GM21360 (cell line): Measurements from ENCODE around the gene TAMALIN.

ENCODE experiments used
- ATAC-seq: cut with Tn5 transposase; IDR thresholded peaks from one replicate; pipeline ENCODE4 v1.9.1; 2021; ENCODE audit warnings: mild to moderate bottlenecking, moderate library complexity; ENCODE audit not compliant: unreplicated experiment

Gene TAMALIN

DNA sequence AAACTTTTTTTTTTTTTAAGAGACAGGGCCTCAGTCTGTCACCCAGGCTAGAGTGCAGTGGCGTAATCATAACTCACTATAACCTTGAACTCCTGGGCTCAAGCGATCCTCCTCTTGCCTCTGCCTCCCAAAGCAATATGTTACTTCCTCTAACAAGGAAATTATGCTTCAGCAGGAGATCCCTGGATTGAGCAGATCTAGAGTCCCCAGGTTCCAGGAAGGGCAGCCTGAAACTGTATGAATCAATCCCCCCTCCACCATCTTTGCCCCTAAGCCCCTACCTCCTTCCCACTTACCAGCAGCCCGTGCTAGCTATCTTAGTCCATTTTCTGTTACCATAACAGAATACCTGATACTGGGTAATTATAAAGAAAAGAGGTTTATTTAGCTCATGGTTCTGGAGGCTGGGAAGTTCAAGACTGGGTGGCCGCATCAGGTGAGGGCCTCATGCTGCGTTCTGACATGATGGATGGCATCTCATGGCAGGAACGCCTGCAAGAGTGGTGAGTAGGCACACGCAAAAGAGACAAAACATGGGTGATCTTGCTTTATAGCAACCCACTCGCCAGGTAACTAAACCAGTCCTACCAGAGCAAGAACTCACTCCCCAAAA lies 5.0 kb downstream of the TAMALIN start:
- no peak for ATAC-seq

DNA sequence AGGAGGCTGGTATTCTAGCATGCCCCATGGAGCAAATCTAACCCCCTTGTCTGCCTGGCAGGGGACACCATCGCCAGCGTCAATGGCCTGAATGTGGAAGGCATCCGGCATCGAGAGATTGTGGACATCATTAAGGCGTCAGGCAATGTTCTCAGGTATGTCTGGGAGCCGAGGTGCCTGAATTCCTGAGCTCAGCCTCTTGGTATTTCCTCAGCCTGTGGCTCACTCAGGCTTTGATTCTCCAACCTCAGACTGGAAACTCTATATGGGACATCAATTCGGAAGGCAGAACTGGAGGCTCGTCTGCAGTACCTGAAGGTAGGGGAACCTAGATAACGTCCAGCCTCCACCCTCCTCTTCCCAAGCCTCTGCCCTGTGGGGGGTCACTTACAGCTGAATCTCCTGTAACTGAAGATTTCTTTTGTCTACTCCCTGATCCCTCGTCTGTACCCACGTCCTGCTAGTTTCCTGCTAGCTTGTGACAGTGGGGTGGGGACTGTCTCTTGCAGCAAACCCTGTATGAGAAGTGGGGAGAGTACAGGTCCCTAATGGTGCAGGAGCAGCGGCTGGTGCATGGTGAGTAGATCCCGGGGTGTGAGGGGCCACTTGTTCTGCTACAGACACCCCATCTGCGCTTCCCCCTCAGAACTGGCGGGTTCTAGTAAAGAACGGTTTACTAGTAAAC lies 7.0 kb downstream of the TAMALIN start:
- ATAC-seq: no peak

DNA sequence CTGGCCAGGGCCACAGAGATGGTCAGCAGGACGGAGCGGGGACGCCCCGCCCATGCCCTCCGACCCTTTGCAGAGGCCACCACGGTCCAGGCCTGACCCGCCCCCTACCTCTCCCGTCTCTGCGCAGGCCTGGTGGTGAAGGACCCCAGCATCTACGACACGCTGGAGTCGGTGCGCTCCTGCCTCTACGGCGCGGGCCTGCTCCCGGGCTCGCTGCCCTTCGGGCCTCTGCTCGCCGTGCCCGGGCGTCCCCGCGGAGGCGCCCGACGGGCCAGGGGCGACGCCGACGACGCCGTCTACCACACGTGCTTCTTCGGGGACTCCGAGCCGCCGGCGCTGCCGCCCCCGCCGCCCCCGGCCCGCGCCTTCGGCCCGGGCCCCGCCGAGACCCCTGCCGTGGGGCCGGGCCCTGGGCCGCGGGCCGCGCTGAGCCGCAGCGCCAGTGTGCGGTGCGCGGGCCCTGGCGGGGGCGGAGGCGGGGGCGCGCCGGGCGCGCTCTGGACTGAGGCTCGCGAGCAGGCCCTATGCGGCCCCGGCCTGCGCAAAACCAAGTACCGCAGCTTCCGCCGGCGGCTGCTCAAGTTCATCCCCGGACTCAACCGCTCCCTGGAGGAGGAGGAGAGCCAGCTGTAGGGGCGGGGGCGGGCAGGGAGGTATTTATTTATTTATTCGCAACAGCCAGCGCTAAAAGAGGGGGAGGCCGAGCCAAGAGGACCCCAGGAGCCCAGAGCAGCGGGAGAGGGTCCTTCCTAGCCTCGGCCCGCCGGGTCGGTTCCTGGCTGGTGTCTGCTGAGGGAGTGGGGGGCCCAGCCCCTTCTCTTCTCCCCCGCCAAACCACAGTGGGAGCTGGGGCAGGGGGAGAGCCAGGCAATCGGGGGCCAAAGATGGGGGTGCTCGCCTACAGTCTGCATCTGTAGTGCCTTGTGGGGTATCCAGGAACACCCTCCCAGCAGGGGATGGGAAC lies 8.1 kb downstream of the TAMALIN start:
- no peak for ATAC-seq

DNA sequence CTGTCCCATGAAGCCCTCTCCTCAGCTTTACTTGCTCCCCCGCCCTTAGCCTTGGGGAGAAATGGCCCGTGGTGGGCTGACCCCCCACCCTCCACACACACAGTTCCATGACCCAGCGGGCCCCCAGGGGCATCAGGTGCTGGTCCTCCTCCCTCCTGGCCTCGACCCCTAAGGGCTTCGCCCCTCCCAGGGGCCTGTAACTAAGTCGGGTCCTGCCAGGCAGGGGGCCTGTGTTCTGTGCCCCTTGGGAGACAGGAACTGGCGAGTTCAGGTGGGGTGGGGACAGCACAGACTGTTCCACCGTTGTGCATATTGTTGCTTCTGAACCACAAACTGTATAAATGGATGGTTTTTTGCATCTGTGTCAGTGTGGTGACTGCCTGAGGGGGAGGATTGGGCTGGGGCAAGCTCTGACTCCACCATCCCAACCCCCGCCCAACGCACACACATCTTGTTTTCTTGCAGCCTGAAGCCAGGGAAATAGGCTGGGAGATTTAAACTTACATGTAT lies 8.8 kb downstream of the TAMALIN start:
- no peak for ATAC-seq

DNA sequence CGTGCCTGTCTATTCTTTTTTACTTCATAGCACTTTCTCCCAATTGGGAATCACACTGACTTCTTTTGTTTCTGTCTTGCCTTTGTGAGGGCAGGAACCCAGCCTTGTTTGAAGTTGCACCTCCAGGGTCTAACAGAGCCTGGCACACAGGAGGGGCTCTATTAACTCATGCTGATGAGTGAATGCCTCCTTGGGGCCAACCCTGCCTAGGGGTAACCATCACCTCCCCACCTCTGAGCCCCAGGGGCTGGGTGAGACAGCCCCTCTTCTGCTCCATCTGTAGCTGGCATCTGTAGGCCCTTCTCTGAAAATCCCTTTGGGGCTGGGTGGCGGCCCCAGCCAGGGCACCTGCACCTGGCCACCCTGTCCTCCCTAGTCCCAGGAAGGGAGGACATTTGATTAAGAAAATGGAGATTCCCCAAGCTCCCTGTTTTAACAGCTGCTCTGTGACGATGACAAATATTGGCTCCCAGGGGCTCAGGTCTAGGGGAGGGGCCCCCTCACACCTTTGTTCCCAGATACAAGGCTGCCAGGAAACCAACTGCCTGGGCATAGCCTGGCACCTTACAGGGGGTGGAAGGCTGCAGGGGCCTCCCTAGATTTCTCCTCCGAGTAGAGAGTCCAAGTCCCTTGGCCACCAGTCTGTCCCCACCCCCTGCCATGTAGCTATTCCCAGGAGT lies 11.8 kb downstream of the TAMALIN start:
- no peak for ATAC-seq

DNA sequence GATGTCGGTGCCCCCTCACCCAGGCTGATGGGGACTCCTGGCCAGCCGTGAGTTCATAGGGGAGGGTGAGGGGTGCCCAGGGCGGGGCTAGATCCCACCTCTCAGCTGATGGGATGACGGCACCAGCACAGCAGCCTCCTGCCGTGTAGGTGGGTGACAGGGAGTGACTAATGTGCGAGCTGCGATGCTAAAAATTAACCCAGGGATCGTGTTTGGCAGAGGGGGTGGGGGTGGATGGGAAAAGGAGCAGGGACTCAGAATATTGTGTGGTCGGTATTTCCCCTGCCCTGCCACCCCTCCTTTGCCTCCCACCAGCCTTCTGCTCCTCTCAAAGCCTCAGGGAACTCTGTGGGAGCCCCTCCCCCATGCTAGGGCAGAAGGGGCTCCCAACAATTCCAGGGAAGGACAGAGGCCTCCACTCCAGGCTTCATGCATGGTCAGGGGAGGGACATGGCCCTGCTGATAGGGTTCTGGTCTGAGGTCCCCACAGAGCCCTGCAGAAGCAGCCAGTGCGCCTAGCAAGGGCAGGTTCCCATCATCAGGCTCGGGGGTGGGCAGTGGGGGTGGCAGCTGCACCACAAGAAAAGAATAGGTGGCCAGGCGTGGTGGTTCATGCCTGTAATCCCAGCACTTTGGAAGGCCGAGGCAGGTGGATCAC lies 12.5 kb downstream of the TAMALIN start:
- ATAC-seq: no peak

DNA sequence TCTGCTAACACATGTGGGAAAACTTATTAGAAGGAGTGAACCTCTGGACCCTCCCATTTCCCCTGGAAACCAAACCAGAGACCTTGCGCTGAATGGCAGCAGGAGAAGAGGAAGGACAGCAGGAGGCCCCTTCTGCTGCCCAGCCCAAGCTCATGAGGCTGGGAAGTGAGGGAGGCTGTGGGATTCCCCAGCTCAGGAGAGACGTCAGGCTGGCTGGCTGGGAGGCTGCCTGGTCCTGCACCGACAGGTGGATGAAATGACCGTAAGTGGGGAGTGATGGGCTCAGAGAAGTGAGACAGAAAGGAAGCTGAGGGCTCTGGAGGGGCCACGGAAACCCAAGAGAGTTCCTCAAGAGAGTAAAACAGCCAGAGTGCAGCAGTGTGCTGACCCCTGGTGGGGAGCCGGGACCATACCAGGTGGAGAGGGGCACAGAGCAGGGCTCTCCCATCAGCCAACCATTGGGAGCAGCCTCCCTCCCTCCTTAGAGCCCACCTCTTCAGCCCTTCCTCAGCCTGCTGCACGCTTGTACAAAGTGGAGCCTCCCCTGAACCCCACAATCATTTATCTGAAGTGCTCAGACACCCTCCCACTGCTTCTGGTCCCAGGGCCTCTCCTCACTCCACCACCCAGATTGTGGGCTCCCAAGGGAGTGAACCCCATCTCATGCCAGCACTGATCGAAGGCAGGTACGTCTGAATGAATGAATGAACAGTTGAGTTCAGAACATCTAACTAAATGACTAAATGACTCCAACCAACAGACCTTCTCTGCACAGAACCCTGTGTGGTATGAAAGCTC lies 14.0 kb downstream of the TAMALIN start:
- no peak for ATAC-seq

DNA sequence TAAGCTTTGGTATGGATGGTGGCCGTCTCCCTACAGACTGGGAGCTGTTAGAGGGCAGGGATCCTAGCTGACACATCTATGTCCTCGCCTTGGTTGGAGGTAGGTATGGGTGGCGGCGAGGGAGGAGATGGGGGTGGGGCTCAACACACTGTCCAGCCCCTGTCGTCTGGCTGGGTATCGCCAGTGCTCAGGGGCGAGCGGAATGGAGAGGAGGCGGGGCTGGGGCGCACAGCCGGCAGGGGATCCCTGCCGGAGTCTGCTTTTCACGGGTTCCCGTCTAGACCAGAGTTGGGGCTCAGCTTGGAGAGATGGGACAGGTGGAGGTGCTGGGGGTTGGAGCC lies 16.1 kb downstream of the TAMALIN start:
- peak; percentile 1 for ATAC-seq

DNA sequence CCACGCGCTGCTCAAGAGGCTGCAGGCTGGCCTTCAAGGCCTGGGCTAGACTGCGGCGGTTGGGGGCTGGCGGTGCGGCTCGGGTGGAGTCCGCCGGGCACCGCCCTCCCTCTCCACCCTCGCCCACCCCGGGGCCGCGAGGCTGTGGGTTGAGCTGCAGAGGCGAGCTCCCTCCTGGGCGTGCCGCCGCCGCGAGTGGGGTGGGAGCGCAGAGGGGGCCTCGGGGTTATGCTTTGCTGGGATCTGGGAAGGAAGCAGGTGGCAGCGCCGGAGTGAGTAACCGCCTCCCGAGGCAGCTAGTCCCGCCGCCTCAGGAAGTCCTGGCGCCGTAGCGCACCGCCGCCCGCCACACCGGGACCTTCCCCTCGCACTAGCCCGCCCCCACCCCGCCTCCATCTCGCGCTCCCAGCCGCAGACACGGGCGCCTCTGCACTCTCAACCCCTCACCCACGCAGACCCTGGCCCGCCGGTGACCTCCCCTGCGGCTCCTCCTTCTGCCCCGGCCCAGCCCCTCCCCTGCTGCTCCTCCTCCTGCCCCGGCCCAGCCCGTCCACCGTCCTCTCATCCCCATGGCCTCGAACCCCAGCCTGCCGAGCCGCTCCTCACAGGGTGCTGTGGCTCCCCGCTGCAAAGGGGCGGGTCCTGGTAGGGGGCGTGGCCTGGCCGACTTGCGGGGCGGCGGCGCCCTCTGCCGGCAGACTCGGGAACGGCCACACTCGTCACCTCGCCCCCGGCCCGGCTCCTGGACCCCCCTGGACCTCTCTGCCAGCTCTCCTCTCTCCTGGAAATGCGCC lies 16.6 kb downstream of the TAMALIN start:
- ATAC-seq: peak; percentile 36

DNA sequence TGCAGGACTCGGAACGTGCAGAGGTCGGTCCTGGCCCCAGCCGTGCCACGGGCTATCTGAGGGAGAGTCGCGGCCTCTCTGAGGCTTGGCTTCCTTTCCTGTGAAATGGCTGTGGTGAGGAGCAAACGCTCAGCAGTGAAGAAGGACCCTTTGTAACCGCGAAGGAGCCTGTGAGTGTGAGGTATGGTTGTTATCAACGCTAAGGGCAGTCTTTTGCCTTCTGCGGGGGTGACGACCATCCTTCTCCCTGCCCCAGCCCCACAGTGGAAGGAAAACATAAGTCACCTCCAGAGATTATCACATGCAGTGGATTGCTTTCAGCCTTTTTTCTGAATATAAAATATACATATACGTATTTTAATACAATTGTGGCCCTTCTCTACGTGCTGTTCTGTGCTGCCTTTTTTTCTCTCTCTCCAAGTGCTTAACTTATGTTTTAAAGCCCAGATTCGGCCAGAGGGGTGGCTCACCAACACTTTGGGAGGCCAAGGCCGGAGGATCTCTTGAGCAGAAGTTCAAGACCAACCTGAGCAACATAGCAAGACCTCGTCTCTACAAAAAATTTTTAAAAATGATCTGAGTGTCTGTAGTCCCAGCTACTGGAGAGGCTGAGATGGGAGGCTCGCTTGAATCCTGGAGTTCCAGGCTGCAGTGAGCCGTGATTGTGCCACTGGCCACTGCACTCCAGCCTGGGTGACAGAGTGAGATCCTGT lies 17.4 kb downstream of the TAMALIN start:
- peak; percentile 4 for ATAC-seq

DNA sequence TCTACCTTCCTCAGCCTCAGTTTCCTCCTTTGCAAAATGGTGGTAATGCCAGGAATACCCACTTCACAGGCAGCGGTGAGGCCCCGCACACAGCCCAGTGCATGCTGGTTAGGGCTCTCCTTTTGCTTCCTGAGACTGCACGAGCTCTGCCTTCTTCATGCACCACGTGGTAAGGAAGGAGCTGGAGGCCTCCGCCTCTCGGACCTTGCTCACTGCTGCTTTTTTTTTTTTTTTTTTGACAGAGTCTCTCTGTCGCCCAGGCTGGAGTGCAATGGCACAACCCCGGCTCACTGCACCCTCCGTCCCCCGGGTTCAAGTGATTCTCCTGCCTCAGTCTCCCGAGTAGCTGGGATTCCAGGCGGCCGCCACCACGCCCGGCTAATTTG lies 18.1 kb downstream of the TAMALIN start:
- ATAC-seq: no peak

DNA sequence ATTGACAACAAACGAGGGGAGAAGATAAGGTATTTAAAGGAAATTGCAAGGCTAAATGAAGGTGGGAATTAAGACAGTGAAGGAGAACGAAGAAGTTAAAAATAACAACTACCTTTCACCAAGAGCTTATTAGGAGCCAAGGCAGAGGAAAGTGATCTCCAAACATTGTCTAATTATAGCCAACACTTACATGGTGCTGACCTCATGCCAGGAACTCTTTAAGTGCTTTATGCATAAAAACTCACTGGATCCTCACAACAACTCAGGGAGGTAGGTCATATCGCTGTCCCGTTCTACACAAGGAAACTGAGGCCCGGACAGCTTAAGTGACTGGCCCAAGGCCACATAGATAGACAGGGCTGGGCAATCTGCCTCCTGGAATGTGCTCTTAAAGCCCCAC lies 19.5 kb downstream of the TAMALIN start:
- ATAC-seq: no peak

DNA sequence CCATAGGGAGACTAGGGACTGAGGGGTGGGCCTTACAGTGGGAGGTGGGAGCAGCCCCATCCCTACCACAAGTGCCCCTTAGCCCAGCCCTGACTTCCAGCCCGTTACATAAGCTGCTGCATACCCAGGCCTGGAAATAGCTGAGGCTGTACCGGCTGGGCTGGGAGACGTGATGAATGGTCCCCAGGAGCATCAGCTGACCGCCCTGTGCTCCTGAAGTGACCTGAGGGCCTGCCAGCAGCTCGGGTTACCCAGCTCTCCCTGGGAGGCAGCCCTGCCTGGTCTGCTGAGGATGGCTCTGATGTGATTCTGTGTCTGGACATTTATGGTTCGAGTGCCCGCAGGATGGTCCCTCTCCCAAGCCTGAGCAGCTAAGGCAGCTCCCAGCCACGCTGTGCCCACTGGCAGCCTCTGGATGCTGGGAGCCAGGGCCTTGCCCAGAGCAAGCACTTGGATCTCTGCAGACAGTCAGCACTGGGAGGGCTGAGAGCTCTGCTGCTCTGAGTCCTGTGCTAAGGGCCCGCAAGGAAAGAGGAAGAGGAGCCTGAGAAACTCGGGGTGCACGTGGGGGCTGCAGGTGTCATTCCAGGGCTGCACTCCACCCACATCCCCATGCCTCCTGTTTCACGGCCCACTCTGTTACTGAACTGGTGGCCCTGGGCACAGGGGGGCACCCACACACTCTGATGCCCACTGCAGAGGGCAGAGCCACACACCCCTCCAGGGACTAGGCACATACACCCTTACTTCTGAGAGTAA lies 20.5 kb downstream of the TAMALIN start:
- ATAC-seq: no peak

DNA sequence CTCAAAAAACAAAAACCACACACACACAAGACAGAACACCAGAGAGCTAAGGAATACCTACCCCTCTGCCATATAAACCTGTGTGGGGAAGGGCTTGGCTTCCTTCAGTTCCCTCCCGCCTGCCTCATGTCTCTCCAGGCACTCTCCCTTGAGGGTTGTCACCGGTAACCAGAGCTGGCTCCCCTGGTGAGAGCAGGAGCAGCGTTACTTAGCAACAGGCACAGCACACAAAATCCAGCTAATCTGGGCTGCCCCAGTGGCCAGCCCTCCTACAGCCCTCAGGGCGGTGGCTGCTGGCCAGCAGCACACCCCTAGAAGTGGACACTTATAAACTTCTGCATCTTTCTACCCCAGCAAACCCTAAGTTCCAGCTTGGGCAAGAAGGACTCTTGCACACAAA lies 22.9 kb downstream of the TAMALIN start:
- ATAC-seq: no peak

DNA sequence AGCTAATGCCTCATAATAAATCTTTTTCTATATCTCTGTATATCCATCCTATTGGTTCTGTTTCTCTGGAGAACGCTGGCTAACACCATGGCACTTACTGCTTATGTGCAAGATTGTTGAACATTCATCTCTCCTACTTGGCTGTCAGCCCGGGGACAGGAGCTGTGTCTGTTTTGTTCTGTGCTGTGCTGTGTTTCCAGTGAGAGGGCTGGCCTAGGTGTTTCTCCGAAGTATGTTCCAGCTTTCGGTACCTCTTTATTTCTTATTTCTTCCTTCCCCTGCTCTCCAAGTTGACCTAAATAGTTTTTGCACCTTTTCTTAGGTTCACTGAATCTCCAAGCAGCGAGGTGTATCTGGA lies 25.7 kb downstream of the TAMALIN start:
- ATAC-seq: no peak

DNA sequence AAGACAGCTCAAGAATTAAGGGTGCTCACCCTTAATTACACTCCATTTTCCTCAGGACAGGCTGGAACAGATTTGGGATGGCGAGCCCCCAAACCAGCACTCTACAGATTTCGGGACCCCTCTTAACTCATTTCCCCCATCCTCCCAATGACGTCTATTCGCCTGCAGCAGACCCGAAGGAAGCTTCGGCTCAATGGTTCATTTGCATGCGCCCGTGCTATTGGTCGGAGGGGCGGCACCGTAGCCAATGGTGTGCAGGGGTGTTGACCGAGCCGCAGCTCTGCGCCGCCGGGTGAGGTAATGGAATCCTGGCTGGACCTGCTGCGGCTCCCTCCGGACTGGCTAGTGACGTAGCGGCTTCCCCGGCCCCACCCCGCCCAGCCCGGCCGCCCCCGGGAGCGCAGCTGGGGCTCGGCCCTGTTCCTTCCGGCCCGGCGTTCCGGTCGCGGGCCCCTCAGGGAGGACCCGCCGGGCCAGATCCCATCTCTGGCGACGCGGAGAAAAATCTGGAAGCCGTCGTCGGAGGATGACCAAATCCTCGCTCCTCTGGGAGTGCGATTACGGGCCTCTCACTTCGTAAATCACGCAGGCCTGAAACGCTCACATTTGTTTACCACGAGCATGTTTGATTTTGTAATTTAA lies 26.2 kb downstream of the TAMALIN start:
- ATAC-seq: peak; percentile 82

DNA sequence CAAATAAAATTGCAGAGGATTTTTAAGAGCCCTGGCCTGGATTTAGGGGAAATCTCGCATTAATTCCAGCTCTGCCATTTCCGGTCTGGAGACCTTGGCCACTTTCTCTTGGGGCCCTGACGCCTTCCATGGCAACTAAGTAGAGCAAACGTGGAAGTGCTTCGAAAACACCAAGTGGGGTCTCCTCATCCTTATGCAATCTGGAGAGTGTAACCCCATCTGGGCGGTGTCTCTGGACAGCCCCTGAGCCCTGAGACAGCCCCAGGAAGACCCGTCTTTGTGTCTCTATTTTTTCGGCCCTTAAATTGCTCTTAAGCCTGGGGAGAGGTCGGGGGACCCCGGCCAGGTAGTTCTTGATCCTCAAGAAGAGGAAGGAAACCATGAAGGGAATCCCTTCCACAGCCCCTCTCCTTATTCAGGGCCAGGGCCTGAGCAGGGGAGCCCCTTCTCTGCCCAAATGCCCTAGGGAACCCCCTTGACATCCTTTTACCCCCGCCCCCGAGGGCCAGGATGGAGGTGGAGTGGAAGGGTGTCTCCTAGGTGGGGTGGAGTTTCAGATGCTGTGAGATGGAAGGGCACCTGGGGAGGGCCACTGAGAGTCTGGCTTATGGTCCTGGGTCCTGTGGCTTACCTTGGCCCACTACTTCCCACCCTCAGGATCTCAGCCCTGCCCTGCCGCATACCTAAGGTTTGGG lies 26.8 kb downstream of the TAMALIN start:
- no peak for ATAC-seq
